IPS-15b (cell line): Measurements from ENCODE around the gene NPBWR2.

Experiments
- H3K27me3 ChIP-seq: one replicate; pipeline ENCODE4 v1.6.1; 2013; ENCODE audit warnings: low read length; ENCODE audit not compliant: control insufficient read depth, insufficient read depth
- H3K36me3 ChIP-seq: one replicate; pipeline ENCODE4 v1.6.1; 2013; ENCODE audit warnings: low read length; ENCODE audit not compliant: control insufficient read depth, insufficient read depth
- H3K4me1 ChIP-seq: one replicate; pipeline ENCODE4 v1.6.1; 2013; ENCODE audit warnings: mild to moderate bottlenecking, low read length; ENCODE audit not compliant: control insufficient read depth, insufficient read depth
- H3K4me3 ChIP-seq: one replicate; pipeline ENCODE4 v1.5.1; 2013; ENCODE audit warnings: low read depth, low read length
- H3K9ac ChIP-seq: one replicate; pipeline ENCODE4 v1.6.1; 2013; ENCODE audit warnings: low read depth, mild to moderate bottlenecking, low read length
- H3K9me3 ChIP-seq: one replicate; pipeline ENCODE4 v1.6.1; 2013; ENCODE audit warnings: mild to moderate bottlenecking, low read length; ENCODE audit not compliant: control insufficient read depth, insufficient read depth

NPBWR2 gene

GRCh38 chr20:64062276-64062595 lies 45.1 kb downstream of the NPBWR2 start:
- H3K4me1 ChIP-seq: peaks cover 2% of the 10 kb centered on the region
- peak overlapping the region; percentile 76 for H3K9ac ChIP-seq
- no peaks in the 10 kb centered on the region for H3K9me3 ChIP-seq
- H3K36me3 ChIP-seq: no peaks in the 10 kb centered on the region
- peak overlapping the region; percentile 75 for H3K4me3 ChIP-seq
- H3K27me3 ChIP-seq: no peaks in the 10 kb centered on the region

- Histone ChIP-seq H3K36me3 (no peaks in the 10 kb centered on the region), H3K9ac (no peak overlapping the region), H3K4me3 (no peak overlapping the region), H3K4me1 (peaks cover 6% of the 10 kb centered on the region), H3K27me3 (peaks cover 2% of the 10 kb centered on the region), H3K9me3 (no peaks in the 10 kb centered on the region)
Measured at GRCh38 chr20:64058536-64058935, 48.8 kb downstream of the NPBWR2 start.

GRCh38 chr20:64057628-64058498 lies 49.5 kb downstream of the NPBWR2 start:
- H3K9ac ChIP-seq: no peak overlapping the region
- peak overlapping the region; percentile 32 for H3K4me3 ChIP-seq
- H3K27me3 ChIP-seq: peaks cover 2% of the 10 kb centered on the region
- H3K36me3 ChIP-seq: no peaks in the 10 kb centered on the region
- H3K9me3 ChIP-seq: no peaks in the 10 kb centered on the region
- peaks cover 6% of the 10 kb centered on the region for H3K4me1 ChIP-seq

GRCh38 chr20:64056889-64057627 lies 50.3 kb downstream of the NPBWR2 start:
- H3K4me3 ChIP-seq: peak overlapping the region; percentile 32
- H3K36me3 ChIP-seq: no peaks in the 10 kb centered on the region
- H3K9ac ChIP-seq: no peak overlapping the region
- no peaks in the 10 kb centered on the region for H3K9me3 ChIP-seq
- H3K4me1 ChIP-seq: peaks cover 6% of the 10 kb centered on the region
- H3K27me3 ChIP-seq: peaks cover 6% of the 10 kb centered on the region

- Histone ChIP-seq H3K4me1 (peaks cover 6% of the 10 kb centered on the region), H3K9ac (no peak overlapping the region), H3K27me3 (peaks cover 6% of the 10 kb centered on the region)
Measured at GRCh38 chr20:64056639-64056888, 50.8 kb downstream of the NPBWR2 start.

GRCh38 chr20:64055893-64056638 lies 51.3 kb downstream of the NPBWR2 start:
- H3K9ac ChIP-seq: no peak overlapping the region
- peaks cover 6% of the 10 kb centered on the region for H3K27me3 ChIP-seq
- H3K4me3 ChIP-seq: no peak overlapping the region
- peaks cover 6% of the 10 kb centered on the region for H3K4me1 ChIP-seq
- H3K9me3 ChIP-seq: no peaks in the 10 kb centered on the region
- H3K36me3 ChIP-seq: no peaks in the 10 kb centered on the region

More at GRCh38 chr20:64056639-64056888, 50.8 kb downstream of the NPBWR2 start:
- Histone ChIP-seq H3K4me3 (no peak overlapping the region), H3K36me3 (no peaks in the 10 kb centered on the region), H3K9me3 (no peaks in the 10 kb centered on the region)

- no peak overlapping the region for H3K4me3 ChIP-seq
- peaks cover 6% of the 10 kb centered on the region for H3K4me1 ChIP-seq
- H3K9me3 ChIP-seq: no peaks in the 10 kb centered on the region
- H3K27me3 ChIP-seq: peaks cover 9% of the 10 kb centered on the region
- no peaks in the 10 kb centered on the region for H3K36me3 ChIP-seq
- no peak overlapping the region for H3K9ac ChIP-seq
Measured at GRCh38 chr20:64055396-64055892, 51.9 kb downstream of the NPBWR2 start.

- Histone ChIP-seq H3K4me1 (peaks cover 6% of the 10 kb centered on the region), H3K36me3 (no peaks in the 10 kb centered on the region), H3K4me3 (no peak overlapping the region), H3K9me3 (no peaks in the 10 kb centered on the region), H3K27me3 (peaks cover 16% of the 10 kb centered on the region), H3K9ac (no peak overlapping the region)
Measured at GRCh38 chr20:64053841-64054661, 53.3 kb downstream of the NPBWR2 start.
